Measurements from ENCODE around the gene FKBP1A.

FKBP1A gene

GRCh38 chr20:1370548-1371110 lies 22.2 kb downstream of the FKBP1A start:
- TF ChIP-seq CTCF (IDR thresholded peaks at IDR 0.05) = no peak

GRCh38 chr20:1369970-1370369 lies 22.9 kb downstream of the FKBP1A start:
- no peaks in the 10 kb centered on the region for H3K27me3 ChIP-seq (ENCODE audit: control insufficient read depth, insufficient read depth, low read length)
- no peaks in the 10 kb centered on the region for H3K36me3 ChIP-seq (ENCODE audit: control insufficient read depth, insufficient read depth, low read length)
- no peak overlapping the region for H2AFZ ChIP-seq
- peaks cover 6% of the 10 kb centered on the region for H3K79me2 ChIP-seq
- H3K4me1 ChIP-seq = peaks cover 3% of the 10 kb centered on the region
- H3K4me3 ChIP-seq (ENCODE audit: low read depth, low read length) = no peak overlapping the region
- H3K9ac ChIP-seq = no peak overlapping the region
- H3K4me2 ChIP-seq (ENCODE audit: low read length) = no peak overlapping the region
- H3K27ac ChIP-seq = no peak overlapping the region
- H3K9me3 ChIP-seq (ENCODE audit: control insufficient read depth, low read length) = no peaks in the 10 kb centered on the region
- no peak for TF ChIP-seq CTCF (IDR thresholded peaks at IDR 0.05)

More at GRCh38 chr20:1370548-1371110, 22.2 kb downstream of the FKBP1A start:
- Histone ChIP-seq H3K27ac (no peak overlapping the region), H3K9ac (no peak overlapping the region), H3K4me2 (ENCODE audit: low read length) (no peak overlapping the region), H3K9me3 (ENCODE audit: control insufficient read depth, low read length) (no peaks in the 10 kb centered on the region), H3K27me3 (ENCODE audit: control insufficient read depth, insufficient read depth, low read length) (no peaks in the 10 kb centered on the region), H3K36me3 (ENCODE audit: control insufficient read depth, insufficient read depth, low read length) (no peaks in the 10 kb centered on the region), H3K4me1 (peaks cover 5% of the 10 kb centered on the region), H3K4me3 (ENCODE audit: low read depth, low read length) (no peak overlapping the region), H3K79me2 (peaks cover 4% of the 10 kb centered on the region), H2AFZ (no peak overlapping the region)

- no peak overlapping the region for H3K27ac ChIP-seq
- H3K36me3 ChIP-seq (ENCODE audit: control insufficient read depth, insufficient read depth, low read length) = no peaks in the 10 kb centered on the region
Measured at GRCh38 chr20:1368448-1369199, 24.2 kb downstream of the FKBP1A start.

GRCh38 chr20:1367479-1367878 lies 25.4 kb downstream of the FKBP1A start:
- Histone ChIP-seq H3K27me3 (ENCODE audit: control insufficient read depth, insufficient read depth, low read length) (no peaks in the 10 kb centered on the region), H3K4me2 (ENCODE audit: low read length) (no peak overlapping the region), H3K27ac (no peak overlapping the region), H3K9ac (no peak overlapping the region), H3K4me1 (peaks cover 5% of the 10 kb centered on the region), H2AFZ (no peak overlapping the region), H3K36me3 (ENCODE audit: control insufficient read depth, insufficient read depth, low read length) (no peaks in the 10 kb centered on the region), H3K9me3 (ENCODE audit: control insufficient read depth, low read length) (no peaks in the 10 kb centered on the region), H3K4me3 (ENCODE audit: low read depth, low read length) (no peak overlapping the region), H3K79me2 (peaks cover 6% of the 10 kb centered on the region)
- no peak for TF ChIP-seq CTCF (IDR thresholded peaks at IDR 0.05)

More at GRCh38 chr20:1368448-1369199, 24.2 kb downstream of the FKBP1A start:
- H3K9me3 ChIP-seq (ENCODE audit: control insufficient read depth, low read length) = no peaks in the 10 kb centered on the region
- no peaks in the 10 kb centered on the region for H3K27me3 ChIP-seq (ENCODE audit: control insufficient read depth, insufficient read depth, low read length)
- H3K4me1 ChIP-seq = peaks cover 5% of the 10 kb centered on the region
- H3K9ac ChIP-seq = no peak overlapping the region
- H2AFZ ChIP-seq = no peak overlapping the region
- H3K4me3 ChIP-seq (ENCODE audit: low read depth, low read length) = no peak overlapping the region
- TF ChIP-seq CTCF (IDR thresholded peaks at IDR 0.05) = no peak
- H3K79me2 ChIP-seq = peaks cover 6% of the 10 kb centered on the region
- no peak overlapping the region for H3K4me2 ChIP-seq (ENCODE audit: low read length)

Measured in parathyroid adenoma (tissue), 2 donors.